HEK293 (cell line): Measurements from ENCODE around the gene MGLL.

Experiments
- GFI1B ChIP-seq: fragments of 450-650 bp; formaldehyde crosslinking; IDR thresholded peaks from 2 replicates; pipeline ENCODE4 v1.5.1; 2016; ENCODE audit warnings: missing biosample characterization, missing genetic modification characterization
- HOXC10 ChIP-seq: sonication (generic); formaldehyde crosslinking; IDR thresholded peaks from 2 replicates; pipeline ENCODE4 v1.8.1; 2023; ENCODE audit warnings: mild to moderate bottlenecking, missing genetic modification reagents
- INSM2 ChIP-seq: fragments of 450-650 bp; formaldehyde crosslinking; IDR thresholded peaks from 2 replicates; pipeline ENCODE4 v1.5.1; 2016; ENCODE audit warnings: missing biosample characterization, missing genetic modification characterization
- SP7 ChIP-seq: fragments of 450-650 bp; formaldehyde crosslinking; IDR thresholded peaks from 2 replicates; pipeline ENCODE4 v1.5.1; 2016; ENCODE audit warnings: missing biosample characterization, missing genetic modification characterization
- YY2 ChIP-seq: fragments of 450-650 bp; formaldehyde crosslinking; IDR thresholded peaks from 2 replicates; pipeline ENCODE4 v1.5.1; 2016; ENCODE audit warnings: missing biosample characterization, missing genetic modification characterization
- ZBTB7A ChIP-seq: fragments of 450-650 bp; formaldehyde crosslinking; IDR thresholded peaks from 2 replicates; pipeline ENCODE4 v1.5.1; 2016; ENCODE audit warnings: low read depth, missing biosample characterization, missing genetic modification characterization
- ZBTB8A ChIP-seq: fragments of 450-650 bp; formaldehyde crosslinking; IDR thresholded peaks from 2 replicates; pipeline ENCODE4 v1.5.1; 2016; ENCODE audit warnings: missing biosample characterization, missing genetic modification characterization
- ZNF114 ChIP-seq: fragments of 450-650 bp; formaldehyde crosslinking; IDR thresholded peaks from 2 replicates; pipeline ENCODE4 v1.5.0; 2017; ENCODE audit warnings: missing biosample characterization, missing genetic modification characterization
- ZNF121 ChIP-seq: fragments of 450-650 bp; formaldehyde crosslinking; IDR thresholded peaks from 2 replicates; pipeline ENCODE4 v1.5.1; 2016; ENCODE audit warnings: missing biosample characterization, missing genetic modification characterization
- ZNF138 ChIP-seq: fragments of 450-650 bp; formaldehyde crosslinking; IDR thresholded peaks from 2 replicates; pipeline ENCODE4 v1.5.1; 2016; ENCODE audit warnings: missing biosample characterization, missing genetic modification characterization, borderline replicate concordance
- ZNF155 ChIP-seq: fragments of 450-650 bp; formaldehyde crosslinking; IDR thresholded peaks from 2 replicates; pipeline ENCODE4 v1.5.1; 2016; ENCODE audit warnings: missing biosample characterization, missing genetic modification characterization
- ZNF175 ChIP-seq: fragments of 450-650 bp; formaldehyde crosslinking; IDR thresholded peaks from 2 replicates; pipeline ENCODE4 v1.5.1; 2016; ENCODE audit warnings: missing biosample characterization, missing genetic modification characterization
- ZNF24 ChIP-seq: fragments of 450-650 bp; formaldehyde crosslinking; IDR thresholded peaks from 2 replicates; pipeline ENCODE4 v1.5.1; 2016; ENCODE audit warnings: missing biosample characterization, missing genetic modification characterization
- ZNF266 ChIP-seq: fragments of 450-650 bp; formaldehyde crosslinking; IDR thresholded peaks from 2 replicates; pipeline ENCODE4 v1.5.1; 2016; ENCODE audit warnings: missing biosample characterization, missing genetic modification characterization, low read depth
- ZNF280D ChIP-seq: fragments of 450-650 bp; formaldehyde crosslinking; IDR thresholded peaks from 2 replicates; pipeline ENCODE4 v1.5.1; 2016; ENCODE audit warnings: missing biosample characterization, missing genetic modification characterization
- ZNF354C ChIP-seq: fragments of 450-650 bp; formaldehyde crosslinking; IDR thresholded peaks from 2 replicates; pipeline ENCODE4 v1.5.1; 2016; ENCODE audit warnings: missing biosample characterization, missing genetic modification characterization, low read depth, borderline replicate concordance
- ZNF473 ChIP-seq: fragments of 450-650 bp; formaldehyde crosslinking; IDR thresholded peaks from 2 replicates; pipeline ENCODE4 v1.5.1; 2017; ENCODE audit warnings: missing biosample characterization, missing genetic modification characterization
- ZNF501 ChIP-seq: fragments of 450-650 bp; formaldehyde crosslinking; IDR thresholded peaks from 2 replicates; pipeline ENCODE4 v1.5.1; 2016; ENCODE audit warnings: missing biosample characterization, missing genetic modification characterization
- ZNF510 ChIP-seq: fragments of 450-650 bp; formaldehyde crosslinking; IDR thresholded peaks from 2 replicates; pipeline ENCODE4 v1.5.1; 2018; ENCODE audit warnings: mild to moderate bottlenecking, missing genetic modification characterization, missing biosample characterization; ENCODE audit not compliant: insufficient replicate concordance
- ZNF514 ChIP-seq: fragments of 450-650 bp; formaldehyde crosslinking; IDR thresholded peaks from 2 replicates; pipeline ENCODE4 v1.5.1; 2016; ENCODE audit warnings: missing biosample characterization, missing genetic modification characterization
- ZNF548 ChIP-seq: fragments of 450-650 bp; formaldehyde crosslinking; IDR thresholded peaks from 2 replicates; pipeline ENCODE4 v1.5.1; 2016; ENCODE audit warnings: missing biosample characterization, missing genetic modification characterization
- ZNF626 ChIP-seq: fragments of 450-650 bp; sonication (Bioruptor Pico); formaldehyde crosslinking; IDR thresholded peaks from 2 replicates; pipeline ENCODE4 v1.5.1; 2018; ENCODE audit warnings: missing biosample characterization, missing genetic modification characterization, inconsistent platforms
- ZNF707 ChIP-seq: fragments of 450-650 bp; formaldehyde crosslinking; IDR thresholded peaks from 2 replicates; pipeline ENCODE4 v1.5.1; 2016; ENCODE audit warnings: missing biosample characterization, missing genetic modification characterization
- ZSCAN5A ChIP-seq: fragments of 450-650 bp; formaldehyde crosslinking; IDR thresholded peaks from 2 replicates; pipeline ENCODE4 v1.5.1; 2016; ENCODE audit warnings: missing biosample characterization, missing genetic modification characterization
- ZXDB ChIP-seq: fragments of 450-650 bp; formaldehyde crosslinking; IDR thresholded peaks from 2 replicates; pipeline ENCODE4 v1.5.1; 2016; ENCODE audit warnings: missing biosample characterization, missing genetic modification characterization
- TF ChIP-seq, protein P1 (sequence below): fragments of 450-650 bp; formaldehyde crosslinking; IDR thresholded peaks from 2 replicates; pipeline ENCODE4 v1.5.1; 2016; ENCODE audit warnings: missing biosample characterization, missing genetic modification characterization
- TF ChIP-seq, protein P2 (sequence below): fragments of 450-650 bp; formaldehyde crosslinking; IDR thresholded peaks from 2 replicates; pipeline ENCODE4 v1.5.1; 2016; ENCODE audit warnings: missing biosample characterization, missing genetic modification characterization
- TF ChIP-seq, protein P3 (sequence below): fragments of 450-650 bp; formaldehyde crosslinking; IDR thresholded peaks from 2 replicates; pipeline ENCODE4 v1.5.1; 2016; ENCODE audit warnings: missing biosample characterization, missing genetic modification characterization

MGLL gene

GRCh38 chr3:127791221-127791913, 30.9 kb downstream of the MGLL start (continued):
- TF ChIP-seq ZNF626 (tag by site-specific recombination) (no peak), ZXDB (tag by site-specific recombination) (no peak), ZNF121 (tag by site-specific recombination) (no peak), ZBTB7A (tag by site-specific recombination) (no peak), ZSCAN5A (tag by site-specific recombination) (no peak), ZNF280D (tag by site-specific recombination) (no peak), SP7 (tag by site-specific recombination) (peak; percentile 80), ZNF266 (tag by site-specific recombination) (no peak), HOXC10 (CRISPR knock-in tag) (no peak), ZBTB8A (tag by site-specific recombination) (no peak), ZNF707 (no peak), ZNF24 (tag by site-specific recombination) (peak; percentile 43; the same call in 1 of the 2 replicates), ZNF138 (tag by site-specific recombination) (no peak), ZNF501 (tag by site-specific recombination) (no peak), ZNF354C (tag by site-specific recombination) (no peak), INSM2 (tag by site-specific recombination) (no peak), YY2 (no peak), ZNF473 (tag by site-specific recombination) (no peak), ZNF114 (tag by site-specific recombination) (no peak), ZNF510 (tag by site-specific recombination) (no peak), ZNF548 (tag by site-specific recombination) (no peak), GFI1B (no peak), ZNF175 (tag by site-specific recombination) (no peak), ZNF514 (tag by site-specific recombination) (no peak), ZNF155 (no peak)
- TF ChIP-seq, protein P1, sequence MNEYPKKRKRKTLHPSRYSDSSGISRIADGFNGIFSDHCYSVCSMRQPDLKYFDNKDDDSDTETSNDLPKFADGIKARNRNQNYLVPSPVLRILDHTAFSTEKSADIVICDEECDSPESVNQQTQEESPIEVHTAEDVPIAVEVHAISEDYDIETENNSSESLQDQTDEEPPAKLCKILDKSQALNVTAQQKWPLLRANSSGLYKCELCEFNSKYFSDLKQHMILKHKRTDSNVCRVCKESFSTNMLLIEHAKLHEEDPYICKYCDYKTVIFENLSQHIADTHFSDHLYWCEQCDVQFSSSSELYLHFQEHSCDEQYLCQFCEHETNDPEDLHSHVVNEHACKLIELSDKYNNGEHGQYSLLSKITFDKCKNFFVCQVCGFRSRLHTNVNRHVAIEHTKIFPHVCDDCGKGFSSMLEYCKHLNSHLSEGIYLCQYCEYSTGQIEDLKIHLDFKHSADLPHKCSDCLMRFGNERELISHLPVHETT (tag by site-specific recombination): 0 out of 2 replicates have a peak, but pooled peaks have one; percentile 35
- TF ChIP-seq, protein P2, sequence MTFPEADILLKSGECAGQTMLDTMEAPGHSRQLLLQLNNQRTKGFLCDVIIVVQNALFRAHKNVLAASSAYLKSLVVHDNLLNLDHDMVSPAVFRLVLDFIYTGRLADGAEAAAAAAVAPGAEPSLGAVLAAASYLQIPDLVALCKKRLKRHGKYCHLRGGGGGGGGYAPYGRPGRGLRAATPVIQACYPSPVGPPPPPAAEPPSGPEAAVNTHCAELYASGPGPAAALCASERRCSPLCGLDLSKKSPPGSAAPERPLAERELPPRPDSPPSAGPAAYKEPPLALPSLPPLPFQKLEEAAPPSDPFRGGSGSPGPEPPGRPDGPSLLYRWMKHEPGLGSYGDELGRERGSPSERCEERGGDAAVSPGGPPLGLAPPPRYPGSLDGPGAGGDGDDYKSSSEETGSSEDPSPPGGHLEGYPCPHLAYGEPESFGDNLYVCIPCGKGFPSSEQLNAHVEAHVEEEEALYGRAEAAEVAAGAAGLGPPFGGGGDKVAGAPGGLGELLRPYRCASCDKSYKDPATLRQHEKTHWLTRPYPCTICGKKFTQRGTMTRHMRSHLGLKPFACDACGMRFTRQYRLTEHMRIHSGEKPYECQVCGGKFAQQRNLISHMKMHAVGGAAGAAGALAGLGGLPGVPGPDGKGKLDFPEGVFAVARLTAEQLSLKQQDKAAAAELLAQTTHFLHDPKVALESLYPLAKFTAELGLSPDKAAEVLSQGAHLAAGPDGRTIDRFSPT (tag by site-specific recombination): no peak
- TF ChIP-seq, protein P3, sequence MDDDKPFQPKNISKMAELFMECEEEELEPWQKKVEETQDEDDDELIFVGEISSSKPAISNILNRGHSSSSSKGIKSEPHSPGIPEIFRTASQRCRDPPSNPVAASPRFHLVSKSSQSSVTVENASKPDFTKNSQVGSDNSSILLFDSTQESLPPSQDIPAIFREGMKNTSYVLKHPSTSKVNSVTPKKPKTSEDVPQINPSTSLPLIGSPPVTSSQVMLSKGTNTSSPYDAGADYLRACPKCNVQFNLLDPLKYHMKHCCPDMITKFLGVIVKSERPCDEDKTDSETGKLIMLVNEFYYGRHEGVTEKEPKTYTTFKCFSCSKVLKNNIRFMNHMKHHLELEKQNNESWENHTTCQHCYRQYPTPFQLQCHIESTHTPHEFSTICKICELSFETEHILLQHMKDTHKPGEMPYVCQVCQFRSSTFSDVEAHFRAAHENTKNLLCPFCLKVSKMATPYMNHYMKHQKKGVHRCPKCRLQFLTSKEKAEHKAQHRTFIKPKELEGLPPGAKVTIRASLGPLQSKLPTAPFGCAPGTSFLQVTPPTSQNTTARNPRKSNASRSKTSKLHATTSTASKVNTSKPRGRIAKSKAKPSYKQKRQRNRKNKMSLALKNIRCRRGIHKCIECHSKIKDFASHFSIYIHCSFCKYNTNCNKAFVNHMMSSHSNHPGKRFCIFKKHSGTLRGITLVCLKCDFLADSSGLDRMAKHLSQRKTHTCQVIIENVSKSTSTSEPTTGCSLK: no peak
